GM12872 (cell line): ENCODE measurements around the gene VPS41.

Source experiments
- TF ChIP-seq, protein P1 (sequence below): IDR thresholded peaks from 3 replicates; pipeline ENCODE4 v1.5.1; 2011; ENCODE audit warnings: low read depth, mild to moderate bottlenecking, low read length, moderate library complexity; ENCODE audit not compliant: insufficient read depth

VPS41 gene

DNA sequence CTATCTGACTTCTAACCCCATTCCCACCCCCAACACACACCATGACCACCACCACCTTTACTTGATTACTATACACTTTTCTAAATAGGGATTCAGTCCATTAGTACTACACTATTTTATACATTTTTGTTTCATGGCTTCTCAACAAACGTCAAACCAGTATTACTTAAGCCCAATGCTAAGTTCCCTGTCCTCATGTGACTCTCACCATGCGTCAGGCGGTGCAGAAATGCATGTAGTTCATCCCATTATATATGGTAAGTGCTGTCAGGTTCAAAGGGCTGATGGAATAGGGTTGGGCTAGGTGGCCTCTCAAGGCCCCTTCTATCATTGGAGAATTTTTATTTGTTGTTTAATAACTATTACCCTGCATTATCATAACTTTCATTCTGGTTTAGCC lies 19.5 kb upstream of the VPS41 start:
- TF ChIP-seq, protein P1, sequence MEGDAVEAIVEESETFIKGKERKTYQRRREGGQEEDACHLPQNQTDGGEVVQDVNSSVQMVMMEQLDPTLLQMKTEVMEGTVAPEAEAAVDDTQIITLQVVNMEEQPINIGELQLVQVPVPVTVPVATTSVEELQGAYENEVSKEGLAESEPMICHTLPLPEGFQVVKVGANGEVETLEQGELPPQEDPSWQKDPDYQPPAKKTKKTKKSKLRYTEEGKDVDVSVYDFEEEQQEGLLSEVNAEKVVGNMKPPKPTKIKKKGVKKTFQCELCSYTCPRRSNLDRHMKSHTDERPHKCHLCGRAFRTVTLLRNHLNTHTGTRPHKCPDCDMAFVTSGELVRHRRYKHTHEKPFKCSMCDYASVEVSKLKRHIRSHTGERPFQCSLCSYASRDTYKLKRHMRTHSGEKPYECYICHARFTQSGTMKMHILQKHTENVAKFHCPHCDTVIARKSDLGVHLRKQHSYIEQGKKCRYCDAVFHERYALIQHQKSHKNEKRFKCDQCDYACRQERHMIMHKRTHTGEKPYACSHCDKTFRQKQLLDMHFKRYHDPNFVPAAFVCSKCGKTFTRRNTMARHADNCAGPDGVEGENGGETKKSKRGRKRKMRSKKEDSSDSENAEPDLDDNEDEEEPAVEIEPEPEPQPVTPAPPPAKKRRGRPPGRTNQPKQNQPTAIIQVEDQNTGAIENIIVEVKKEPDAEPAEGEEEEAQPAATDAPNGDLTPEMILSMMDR: no peak

DNA sequence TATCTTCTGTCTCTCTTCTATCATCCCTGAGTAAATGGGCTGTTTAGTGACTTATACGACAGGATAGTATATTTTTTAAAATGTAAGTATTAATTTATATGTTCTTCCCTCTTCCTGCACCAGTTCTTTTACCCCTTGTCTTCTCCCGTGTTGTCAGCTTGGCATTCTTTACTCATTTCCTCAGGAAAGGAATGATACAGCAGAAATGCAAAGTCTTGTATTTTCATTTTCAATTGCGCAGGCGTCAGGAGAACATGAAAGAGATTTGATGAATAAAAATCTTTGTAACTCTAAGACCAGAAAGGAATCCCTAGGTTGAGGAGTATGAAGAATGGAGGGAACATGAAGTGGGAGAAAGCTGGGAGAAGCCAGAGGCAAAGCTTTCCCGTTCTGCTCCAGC lies 18.8 kb upstream of the VPS41 start:
- TF ChIP-seq, protein P1: no peak

GRCh38 chr7:38920731-38921130 lies 11.7 kb upstream of the VPS41 start:
- TF ChIP-seq, protein P1: no peak

GRCh38 chr7:38916396-38916795 lies 7.4 kb upstream of the VPS41 start:
- TF ChIP-seq, protein P1: no peak

DNA sequence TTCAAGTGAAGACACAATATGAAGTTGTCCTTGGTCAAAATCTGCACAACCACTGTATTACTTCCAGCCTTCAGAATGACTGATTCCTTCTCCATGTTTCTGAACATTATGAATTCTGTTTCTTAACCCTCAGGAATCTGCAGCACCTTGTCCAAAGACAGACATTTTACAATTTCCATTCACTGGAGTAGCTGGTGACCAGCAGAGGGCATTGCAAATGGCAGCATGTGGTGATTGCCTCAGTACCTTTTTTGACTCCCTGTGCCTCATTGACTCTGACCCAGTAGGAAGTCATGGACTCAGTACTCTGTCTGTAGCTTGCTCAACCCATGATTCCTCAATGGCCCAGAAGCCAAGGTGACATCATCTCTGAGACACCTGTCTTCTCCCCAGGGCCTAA lies 879 bp upstream of the VPS41 start:
- TF ChIP-seq, protein P1: no peak

- TF ChIP-seq, protein P1: no peak
Observed at GRCh38 chr7:38907766-38908165, 1.2 kb downstream of the VPS41 start.

GRCh38 chr7:38907066-38907465 lies 1.9 kb downstream of the VPS41 start:
- TF ChIP-seq, protein P1: no peak
